Posterior cingulate gyrus (tissue), 11 donors: ENCODE results near the gene SZT2.
"Not testable (repeated sequence)": the region's sequence is repeated elsewhere in the genome, so short reads cannot be mapped to it uniquely, and the experiment has no call there.

Experiments
- DNase-seq, 10 donors: peaks; one replicate each; pipeline versions ENCODE4 v3.0.0 to v3.0.0-alpha.2; 2020 to 2021; ENCODE audit warnings: mixed read lengths in 3 of 10
- intact Hi-C: fragments of 100-400 bp; cut with DNase I; formaldehyde crosslinking; loops from one replicate; pipeline ENCODE4 v1.15.1; 2023

The SZT2 gene

DNA sequence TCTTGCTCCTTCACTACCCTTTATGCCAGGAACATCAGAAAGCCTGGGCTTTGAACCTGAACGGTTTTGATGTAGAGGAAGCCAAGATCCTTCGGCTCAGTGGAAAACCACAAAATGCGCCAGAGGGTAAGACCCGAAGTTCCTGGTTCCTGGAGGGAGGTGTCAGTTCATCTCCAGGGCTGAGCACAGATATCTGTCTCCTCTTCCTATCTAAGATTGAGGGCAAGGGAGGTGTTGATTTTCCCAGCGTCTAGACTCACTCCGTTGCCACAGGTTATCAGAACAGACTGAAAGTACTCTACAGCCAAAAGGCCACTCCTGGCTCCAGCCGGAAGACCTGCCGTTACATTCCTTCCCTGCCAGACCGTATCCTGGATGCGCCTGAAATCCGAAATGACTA is 30.0 kb upstream of the SZT2 start:
- intact Hi-C loops = loop anchor here (5.0 kb wide), 1 partner anchor 62 kb away; no protein-coding TSS in a partner anchor
- DNase-seq = no peak

DNA sequence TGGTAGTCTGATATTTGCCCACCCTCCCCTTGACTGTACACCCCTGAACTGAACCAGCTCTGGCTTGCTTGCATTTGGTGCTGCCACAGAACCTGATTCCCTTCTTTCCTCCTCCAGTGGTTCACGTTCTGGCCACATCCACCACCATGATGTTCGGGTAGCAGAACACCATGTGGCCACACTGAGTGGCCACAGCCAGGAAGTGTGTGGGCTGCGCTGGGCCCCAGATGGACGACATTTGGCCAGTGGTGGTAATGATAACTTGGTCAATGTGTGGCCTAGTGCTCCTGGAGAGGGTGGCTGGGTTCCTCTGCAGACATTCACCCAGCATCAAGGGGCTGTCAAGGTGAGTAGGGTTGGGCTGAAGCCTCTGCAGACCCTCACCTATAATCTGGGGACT is 29.1 kb upstream of the SZT2 start:
- no peak for DNase-seq
- intact Hi-C loops = no loop called here

DNA sequence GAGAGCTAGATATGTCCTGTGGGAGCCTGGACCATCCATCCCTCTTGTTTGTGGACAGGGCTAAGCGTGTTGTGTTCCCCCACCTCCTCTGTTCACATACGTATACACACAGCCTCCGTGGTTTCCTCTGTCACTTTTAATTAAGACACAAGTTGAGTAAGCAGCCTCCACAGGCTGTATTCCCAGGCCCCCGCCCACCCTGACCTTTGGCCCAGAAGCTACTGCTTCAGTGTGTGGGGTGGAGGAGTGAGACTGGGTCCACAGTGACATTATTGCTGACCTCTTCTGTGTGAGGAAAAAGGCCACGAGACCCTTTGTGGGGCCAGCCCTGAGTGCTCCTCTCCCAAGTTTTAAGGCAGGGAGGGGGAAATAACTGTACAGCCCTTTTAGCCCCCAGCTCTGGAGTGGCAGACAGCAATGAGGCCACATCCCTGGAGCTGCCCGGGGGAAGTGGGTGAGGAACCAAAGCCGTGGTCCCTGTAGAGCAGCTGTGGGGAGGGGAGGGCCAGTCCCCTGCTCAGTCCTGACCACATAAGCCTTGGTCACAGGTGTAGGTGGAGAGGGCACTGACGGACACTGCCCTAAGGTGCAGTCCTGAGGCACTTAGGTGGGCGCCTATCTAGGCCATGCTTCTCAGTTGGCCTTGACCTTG is 26.3 kb upstream of the SZT2 start:
- no peak for DNase-seq
- intact Hi-C loops = no loop called here

DNA sequence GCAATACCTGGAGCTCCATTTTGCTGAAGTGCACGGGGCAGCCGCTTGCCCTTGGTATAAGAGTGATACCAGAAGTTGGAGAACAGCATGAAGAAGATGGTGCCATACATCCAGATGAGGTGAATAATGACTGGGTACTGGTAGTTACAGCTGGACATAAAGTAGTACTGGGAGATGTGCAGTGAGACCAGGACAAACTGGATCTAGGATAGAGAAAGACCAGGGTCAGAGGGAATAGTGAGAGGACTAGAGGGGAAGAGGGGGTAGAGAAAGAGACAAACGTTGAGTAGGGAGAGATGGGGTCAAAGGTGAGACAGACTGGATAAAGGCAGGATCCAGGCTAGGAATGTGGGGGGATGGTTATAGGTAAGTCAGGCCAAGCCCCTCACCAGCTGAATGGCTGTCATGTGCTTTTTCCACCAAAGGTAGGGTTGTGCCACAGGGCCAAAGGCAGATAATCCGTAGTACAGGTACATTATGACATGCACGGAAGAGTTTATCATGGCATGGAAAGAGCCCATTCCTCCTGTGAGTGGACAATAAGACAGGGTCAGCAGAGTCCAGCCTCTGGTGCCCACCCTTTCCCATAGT is 25.7 kb upstream of the SZT2 start:
- intact Hi-C loops = no loop called here
- no peak for DNase-seq

DNA sequence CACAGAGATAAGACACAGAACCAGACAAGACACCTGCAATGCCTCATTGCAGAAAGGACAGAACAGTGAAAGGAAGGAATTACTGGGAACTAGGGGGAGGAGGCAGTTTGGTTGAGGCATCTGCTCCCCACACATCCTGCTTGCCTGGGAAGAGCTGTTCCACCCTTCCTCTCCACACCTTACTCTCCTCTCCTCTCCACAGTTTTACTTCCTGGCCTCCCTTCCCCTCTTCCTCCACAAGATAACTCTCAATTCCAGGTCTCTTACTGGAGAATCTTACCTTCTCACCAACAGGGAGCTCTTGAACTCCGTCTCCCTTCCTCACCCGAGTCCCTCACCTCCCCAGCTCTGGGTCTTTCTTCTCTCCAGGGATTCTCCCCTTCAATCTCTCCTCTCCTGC is 24.0 kb upstream of the SZT2 start:
- DNase-seq = no peak
- intact Hi-C loops = no loop called here

DNA sequence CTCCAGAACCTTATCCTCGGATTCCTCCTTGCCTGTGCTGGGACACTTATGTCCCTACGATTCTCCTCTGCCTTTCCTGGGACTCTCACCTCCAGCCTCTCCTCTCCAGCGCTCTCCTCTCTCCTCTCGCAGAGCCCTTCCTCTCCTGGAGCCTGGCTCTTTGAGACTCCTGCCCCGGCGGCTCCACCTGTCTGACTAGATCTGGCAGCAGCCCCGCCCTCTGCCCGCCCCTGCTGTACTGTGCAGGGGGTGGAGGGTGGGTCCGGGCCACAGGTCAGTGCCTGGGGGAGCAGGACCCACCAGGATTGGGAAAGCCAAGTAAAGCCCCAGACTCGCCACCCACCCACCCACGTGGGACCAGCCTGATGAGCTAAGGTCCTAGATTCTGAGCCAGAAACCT is 23.5 kb upstream of the SZT2 start:
- DNase-seq = no peak
- intact Hi-C loops = no loop called here

DNA sequence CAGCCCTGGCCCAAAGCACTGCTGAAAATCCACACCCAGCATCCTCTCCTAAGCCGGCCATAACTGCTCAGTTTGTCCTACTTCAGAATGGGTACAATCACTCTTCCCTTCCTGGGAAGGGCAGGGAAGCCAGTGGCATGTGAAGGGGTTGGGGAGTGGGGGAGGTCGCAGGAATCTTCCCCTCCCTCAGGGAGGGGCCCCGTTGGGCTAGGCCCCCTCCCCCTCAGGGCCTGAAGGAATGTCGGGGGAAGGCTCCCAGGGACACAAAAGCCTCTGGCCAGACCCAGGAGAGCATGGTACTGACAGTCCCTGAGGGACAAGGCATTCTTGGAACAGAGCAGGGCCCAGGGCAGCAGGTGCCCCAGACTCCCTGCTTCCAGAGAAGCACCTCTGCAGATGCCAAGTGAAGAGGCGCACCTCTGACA is 23.1 kb upstream of the SZT2 start:
- DNase-seq = no peak
- intact Hi-C loops = no loop called here

DNA sequence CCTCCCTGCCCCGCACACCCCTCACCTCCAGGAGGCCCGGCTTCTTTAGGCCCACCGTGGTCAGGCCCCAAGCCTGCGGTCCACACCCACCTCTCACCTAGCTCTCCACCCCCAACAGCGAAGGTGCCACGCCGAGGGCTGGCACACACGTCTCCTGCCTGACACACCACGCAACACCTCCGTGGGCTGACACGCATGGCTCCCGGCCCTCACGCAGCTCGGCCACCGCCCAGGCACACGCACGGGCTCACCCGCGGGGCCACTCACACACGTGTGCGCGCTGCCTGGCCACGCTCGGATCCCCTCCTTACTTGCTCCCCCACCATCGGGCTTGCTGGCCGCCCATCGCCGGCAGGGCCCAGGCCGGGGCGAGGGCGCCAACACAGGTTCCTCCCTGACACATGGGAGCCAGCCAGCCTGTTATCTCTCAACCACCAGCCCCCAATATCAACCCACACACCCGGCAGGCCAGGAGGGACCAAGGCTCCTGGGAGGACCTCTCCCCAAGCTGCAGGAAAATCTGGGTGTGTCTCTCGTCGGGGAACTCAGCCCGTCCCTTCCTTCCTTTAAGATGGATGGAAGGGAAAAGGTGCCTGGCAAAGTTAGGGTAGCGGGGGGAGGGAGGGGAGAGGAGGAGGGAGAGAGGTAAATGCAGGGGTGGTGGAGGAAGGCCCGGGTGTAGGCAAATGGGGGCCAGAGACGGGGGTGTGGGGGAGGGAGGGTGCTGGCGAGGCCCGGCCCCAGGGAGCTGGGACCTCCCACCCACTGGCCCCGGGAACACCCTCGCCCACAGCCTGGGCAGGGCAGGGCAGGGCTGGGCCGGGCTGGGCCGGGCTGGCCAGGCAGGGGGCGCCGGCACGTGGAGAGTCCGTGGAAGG is 22.4 kb upstream of the SZT2 start:
- intact Hi-C loops = no loop called here
- peak in 2 of 10 donors; percentile 13 to 86 for DNase-seq

DNA sequence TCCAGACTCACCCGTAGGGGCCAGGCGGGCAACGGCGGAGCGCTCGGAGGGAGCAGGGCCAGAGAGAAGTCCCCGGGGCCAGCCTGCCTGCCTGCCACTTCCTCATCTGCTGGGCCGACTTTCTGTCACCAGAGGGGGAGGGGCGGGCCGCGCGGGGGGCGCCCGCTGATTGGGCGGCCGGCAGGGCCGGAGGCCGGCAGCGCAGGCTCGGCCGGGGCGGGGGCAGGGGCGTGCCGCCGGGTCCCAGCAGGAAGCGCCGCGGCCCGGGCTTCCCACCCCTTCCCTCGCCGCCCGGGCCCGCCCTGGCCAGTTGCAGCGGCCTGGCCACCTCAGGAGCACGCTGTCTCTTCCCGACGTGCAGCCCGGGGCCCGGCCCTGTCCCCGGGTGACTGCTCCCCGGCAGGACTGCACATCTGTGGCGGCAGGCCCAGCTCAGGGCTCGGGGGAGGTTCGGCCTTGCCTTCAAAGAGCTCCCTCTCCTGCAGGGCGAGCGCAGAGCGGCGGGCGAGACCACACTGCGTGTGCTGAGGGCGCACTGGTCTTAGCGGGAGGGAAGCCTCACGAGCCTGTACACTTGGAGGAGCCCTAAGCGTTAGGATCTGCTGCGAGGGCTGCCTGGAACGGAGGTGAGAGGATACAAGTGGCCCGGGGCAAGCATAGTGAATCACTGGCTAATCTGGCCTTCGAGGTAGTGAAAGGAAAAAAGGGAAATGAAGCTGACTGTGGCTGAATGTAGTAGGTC is 21.6 kb upstream of the SZT2 start, which contains the start of gene ELOVL1:
Gene ELOVL1 (minus strand): TSS at position 108 of the 742 bp plus-strand sequence. CDS start 2,402 bp downstream, outside the sequence.
- DNase-seq = peak; percentile 78 to 98 (median 84)
- intact Hi-C loops = no loop called here

DNA sequence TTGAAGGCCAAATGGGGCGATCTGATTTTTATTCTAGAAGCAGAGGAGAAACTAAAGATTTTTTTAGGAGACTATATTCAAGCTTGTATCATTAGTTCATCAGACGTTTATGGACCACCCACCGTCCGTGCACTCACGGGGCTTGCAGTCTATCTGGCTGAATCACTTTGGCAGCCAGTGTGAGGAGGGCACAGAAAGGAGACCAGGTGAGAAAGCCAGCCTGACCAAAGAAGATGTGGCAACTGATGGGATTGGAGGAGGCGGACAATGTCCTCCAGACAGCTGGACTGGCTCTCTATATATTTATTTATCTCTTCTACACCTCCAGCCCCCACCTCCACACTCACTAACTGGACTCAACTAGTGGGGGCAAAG is 21.1 kb upstream of the SZT2 start:
- DNase-seq = no peak
- intact Hi-C loops = no loop called here

DNA sequence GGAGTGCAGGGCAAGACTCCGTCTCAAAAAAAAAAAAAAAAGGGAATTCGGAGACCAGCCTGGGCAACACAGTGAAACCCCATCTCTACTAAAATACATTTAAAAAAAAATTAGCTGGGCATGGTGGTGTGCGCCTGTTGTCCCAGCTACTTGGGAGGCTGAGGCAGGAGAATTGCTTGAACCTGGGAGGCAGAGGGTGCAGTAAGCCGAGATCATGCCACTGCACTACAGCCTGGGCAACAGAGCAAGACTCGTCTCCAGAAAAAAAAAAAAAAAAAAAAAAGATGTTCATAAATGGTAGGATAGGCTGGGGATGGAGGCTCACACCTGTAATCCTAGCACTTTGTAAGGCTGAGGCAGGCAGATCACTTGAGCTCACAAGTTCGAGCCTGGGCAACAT is 19.9 kb upstream of the SZT2 start:
- intact Hi-C loops = not testable (repeated sequence)

DNA sequence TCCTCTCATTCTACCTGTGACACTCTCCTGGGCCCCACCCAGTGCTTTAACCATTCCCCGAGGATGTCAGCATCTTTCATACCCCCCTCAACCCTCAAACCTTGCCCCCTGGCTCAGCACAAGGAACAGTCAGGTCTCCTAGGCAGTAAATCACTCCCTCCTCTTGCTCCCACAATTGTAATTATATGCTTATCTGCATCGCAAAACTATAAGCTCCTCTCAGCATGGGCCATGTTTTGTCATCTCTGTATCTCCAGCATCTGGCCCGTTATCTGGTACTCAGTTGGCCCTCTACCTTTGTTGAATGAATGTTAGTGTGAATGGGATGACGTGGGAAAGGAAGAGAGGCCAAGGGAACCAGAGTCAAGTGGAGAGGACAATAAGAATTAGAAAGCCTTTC is 19.1 kb upstream of the SZT2 start:
- intact Hi-C loops = no loop called here
- no peak for DNase-seq

More for the DNA sequence above, 19.9 kb upstream of the SZT2 start:
- not testable (repeated sequence) for DNase-seq

DNA sequence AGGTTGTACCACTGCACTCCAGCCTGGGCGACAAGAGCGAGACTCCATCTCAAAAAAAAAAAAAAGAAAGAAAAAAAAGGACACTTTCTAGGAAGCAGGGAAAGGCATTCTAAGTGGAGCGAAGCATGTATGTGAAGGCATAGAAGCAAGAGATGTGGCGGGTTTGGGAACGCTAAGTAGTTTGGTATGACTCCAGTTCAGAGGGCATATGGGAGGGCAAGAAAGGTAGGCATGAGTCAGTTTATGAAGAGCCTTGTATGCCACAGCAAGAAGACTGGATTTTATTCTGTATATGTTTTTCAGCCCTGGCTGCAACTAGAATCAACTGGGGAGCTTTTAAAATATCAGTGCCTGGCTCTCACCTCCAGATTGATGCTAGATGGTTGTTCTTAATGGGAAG is 17.5 kb upstream of the SZT2 start:
- intact Hi-C loops = no loop called here
- DNase-seq = no peak

DNA sequence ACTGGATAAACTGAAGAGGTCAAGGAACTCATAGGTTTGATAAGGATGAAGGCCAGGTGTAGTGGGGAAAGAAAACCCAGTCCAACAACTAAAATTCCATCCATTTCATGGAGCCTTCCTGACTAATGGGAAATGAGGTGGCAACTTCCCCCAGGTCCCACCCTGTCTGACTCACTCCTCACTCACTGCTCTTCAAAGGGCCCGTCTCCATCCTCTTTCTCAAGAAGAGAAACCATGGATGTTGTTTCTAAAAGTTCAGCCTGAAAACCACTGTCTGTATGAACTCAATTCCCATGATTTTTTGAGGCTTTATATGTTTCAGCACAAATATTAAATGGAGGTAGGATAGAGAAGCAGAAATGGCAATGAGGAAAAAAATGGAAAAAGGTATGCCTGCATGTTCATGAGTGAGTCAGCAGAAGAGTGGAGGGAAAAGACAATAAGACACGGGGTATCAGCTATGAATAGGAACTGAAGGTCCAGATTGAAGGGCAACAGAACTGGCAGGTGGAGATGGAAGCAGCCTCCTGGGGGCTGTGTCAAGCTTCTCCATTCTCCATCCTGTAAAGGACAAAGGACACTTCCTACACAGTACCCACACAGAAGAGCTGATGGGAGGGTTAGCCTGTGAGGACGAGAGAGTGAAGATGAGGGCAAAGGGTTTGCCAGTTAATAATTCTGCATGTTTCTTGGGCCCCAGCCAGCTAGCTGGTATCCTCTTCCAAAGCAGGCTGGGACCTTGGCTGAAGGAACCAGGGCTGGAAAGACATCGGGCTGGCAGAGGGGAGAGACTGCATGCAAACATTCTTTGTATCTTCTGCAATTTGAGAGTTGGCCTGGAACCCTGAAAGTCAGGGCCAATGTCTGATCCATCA is 16.4 kb upstream of the SZT2 start:
- intact Hi-C loops = no loop called here
- DNase-seq = no peak

DNA sequence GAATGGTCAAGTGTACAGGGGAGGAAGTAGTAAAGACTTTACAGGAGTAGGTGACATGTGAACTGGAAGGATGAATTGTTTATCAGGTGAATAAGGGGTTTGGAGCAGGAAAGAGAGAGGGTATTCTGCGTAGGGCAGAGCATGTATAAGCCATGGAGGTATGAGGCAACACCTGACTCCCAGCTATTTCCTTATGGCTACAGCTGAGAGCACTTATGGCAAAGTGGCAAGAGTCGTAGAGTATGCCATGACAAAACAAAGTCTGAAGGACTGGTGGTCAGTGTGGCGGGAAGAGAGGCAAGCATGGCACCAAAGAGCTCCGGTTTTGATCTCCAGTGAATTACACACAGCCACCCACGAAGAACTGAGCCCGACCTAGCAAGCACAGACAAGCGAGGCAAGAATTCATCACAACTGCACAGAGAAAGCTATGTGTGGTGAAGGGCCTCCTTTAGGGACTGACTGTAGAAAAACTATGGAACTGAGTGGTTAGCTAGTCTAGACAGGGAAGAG is 12.9 kb upstream of the SZT2 start:
- no peak for DNase-seq
- intact Hi-C loops = no loop called here

DNA sequence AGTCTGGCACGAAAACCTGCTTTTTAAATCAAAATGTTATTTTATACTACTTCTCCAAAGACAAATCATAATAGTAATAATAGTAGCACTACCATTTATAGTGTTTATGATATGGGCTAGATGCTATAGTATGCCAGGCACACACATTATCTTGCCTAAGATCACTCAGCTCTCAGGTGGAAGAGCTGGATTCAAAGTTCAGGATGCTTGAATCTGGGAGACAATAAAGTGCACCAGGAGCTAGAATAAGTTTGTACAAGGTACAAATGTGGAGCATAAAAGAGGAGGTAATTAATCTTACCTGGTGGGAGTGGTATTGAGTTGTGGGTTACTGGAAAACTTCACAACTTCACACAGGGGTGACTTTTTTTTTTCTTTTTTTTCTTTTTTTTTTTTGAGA is 11.9 kb upstream of the SZT2 start:
- intact Hi-C loops = no loop called here
- DNase-seq = no peak

DNA sequence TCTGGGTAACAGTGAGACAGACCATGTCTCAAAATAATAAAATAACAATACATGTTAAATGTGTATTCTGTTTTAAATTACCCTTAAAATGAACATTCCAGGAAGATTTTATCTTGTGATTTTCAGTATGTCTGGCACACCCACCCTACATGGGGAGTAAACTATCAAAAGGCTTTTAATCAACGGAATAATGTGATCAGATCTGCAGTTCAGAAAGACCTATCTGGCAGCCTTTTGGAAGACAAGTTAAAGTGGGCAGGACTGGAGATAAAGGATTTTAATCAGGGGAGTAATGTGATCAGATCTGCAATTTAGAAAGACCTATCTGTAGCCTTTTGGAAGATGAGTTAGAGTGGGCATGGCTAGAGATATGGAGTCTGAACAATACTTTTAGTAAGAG is 10.2 kb upstream of the SZT2 start:
- intact Hi-C loops = no loop called here
- DNase-seq = no peak

DNA sequence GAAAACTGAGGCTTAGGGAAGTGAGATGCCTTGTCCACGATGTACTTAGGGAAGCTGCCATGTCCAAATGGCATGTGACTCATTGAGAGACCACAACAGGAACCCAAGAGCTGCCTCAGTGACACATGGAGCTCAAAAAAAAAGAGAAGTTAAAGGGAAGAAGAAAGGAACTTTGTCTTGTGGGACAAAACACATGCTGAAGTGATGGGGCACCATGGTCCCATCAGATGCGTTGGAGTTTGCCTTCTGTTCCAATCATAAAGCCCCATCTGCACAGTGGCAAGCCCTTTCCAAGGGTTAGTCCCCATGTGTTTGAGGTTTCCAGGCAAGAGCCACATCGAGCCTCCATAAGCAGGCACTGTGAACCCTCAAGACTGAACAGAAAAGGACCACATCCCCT is 8.1 kb upstream of the SZT2 start:
- intact Hi-C loops = no loop called here
- DNase-seq = peak in 2 of 10 donors; percentile 17 to 40

DNA sequence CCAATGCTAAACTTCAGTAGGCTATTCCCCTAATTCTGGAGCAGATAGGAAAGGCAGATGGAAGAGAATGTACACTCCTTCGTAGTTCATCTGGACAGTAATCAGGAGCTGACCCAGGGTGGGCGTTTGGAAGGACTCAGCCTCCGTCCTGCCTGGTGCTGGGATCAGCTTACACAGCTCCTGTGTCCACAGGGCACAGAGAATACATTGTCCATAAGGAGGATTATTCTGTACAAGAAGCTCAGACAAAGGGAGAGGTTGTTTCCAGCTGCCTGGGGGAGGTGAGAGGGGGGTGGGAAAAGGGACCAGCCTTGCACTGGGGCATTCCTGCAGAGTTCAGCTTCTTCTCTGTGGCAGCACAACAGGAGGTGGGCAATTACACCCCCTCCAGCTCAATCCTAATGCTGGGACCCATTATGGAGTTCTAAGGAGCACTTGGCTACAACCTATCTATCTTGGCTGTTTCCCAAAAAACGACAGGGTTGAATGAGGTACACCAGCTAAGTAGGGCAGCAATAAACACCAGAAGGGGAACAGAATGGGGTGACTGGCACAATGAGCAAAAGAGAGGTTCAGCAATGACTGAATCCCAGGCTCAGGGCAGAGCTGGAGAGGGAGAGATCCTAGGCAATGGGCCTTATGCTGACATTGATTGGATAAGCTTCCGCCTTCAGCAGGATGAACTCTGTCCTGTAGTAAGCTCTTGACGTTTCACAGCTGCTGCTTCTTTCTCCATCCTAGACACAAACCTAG is 7.5 kb upstream of the SZT2 start:
- DNase-seq = peak in 8 of 10 donors; percentile 45 to 94 (median 61)
- intact Hi-C loops = no loop called here
